Stimulated activated CD8-positive, alpha-beta memory T cell treated with anti-CD3 and anti-CD28 coated beads, Interleukin-15, amount 100 ng/mL, for 48 hours (primary cell): ENCODE results near the gene CHAF1B.
A peak's percentile ranks its signal among the peaks of the same experiment; 100 is the strongest.
"Not testable (repeated sequence)": the region's sequence is repeated elsewhere in the genome, so short reads cannot be mapped to it uniquely, and the experiment has no call there.

ENCODE experiments used
- DNase-seq, 2 donors: peaks; one replicate each; pipeline ENCODE4 v3.0.0-alpha.2; 2020; ENCODE audit warnings: low read depth in 2 of 2

CHAF1B gene

DNA sequence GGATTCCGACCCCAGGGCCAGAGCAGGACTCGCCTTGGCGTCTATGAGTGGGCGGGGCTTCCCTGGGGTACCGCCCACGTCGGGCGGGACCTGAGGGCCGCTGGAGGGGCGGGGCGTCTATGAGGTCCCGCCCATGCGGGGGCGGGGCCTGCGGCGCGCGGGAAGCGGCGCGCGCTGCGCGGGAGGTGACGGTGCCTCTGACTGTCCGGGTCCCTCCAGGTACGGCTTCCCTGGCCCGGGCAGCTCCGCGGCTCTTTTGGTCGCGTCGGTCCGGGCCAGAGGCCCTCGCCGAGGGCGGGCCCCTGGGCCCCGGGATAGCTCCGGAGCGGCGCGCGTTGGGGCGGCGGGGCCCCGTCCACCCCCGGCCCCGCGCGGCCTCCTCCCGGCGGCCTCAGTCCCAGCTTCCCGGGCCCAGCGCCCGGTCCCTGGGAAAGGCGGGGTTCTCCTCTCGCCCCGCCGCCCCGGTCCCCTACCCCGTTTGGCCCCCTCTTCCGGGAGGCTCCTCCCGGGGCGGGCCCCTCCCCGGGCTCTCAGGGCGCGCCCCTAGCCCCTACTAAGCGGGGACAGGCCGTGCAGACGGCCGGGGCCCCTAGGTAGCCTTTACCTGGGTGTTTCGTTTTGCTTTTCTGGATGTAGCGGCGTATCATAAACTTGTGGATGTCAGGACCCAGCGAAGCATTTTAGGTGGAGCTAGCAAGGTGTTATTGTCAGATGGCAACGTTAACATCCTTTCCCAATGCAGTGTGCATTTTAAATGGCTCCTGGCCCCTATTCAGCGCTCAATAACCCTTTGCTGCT is at the start of gene CHAF1B:
Gene CHAF1B (plus strand): TSS at position 160 of the 798 bp plus-strand sequence. CDS start 745 bp downstream, outside the sequence.
- peak; percentile 70 to 75 for DNase-seq

DNA sequence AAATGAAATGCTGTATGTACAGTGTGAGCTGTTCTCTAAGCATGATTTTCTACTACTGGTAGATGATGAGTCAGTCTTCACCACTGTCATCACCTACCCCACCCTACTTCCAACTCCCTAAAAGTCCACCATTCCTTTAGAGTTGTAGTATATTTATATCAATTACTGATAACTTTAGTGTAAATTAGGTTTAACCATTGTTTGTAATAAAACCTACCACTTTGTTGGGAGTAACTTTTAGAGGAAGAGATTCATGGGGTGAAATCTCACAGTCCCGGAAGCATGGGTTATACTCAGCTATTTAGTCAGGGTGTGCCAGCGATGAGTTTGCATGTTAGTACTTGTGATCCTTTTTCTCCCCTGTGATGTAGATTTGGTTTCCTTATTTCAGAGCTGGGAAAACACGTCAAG is 48.1 kb upstream of the CHAF1B start:
- DNase-seq, result no peak

DNA sequence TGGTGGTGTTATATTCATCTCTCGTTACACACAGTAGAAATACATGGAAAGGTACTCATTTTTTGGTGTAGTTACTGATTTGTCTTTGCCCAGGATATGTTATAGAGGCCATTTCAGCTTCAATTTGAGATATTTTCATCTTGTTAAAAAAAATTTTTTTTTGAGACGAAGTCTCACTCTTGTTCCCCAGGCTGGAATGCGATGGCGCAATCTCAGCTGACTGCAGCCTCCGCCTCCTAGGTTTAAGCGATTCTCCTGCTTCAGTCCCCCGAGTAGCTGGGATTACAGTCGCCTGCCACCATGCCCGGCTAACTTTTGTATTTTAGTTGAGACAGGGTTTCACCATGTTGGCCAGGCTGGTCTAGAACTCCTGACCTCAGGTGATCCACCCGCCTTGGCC is 46.2 kb upstream of the CHAF1B start:
- no peak for DNase-seq

DNA sequence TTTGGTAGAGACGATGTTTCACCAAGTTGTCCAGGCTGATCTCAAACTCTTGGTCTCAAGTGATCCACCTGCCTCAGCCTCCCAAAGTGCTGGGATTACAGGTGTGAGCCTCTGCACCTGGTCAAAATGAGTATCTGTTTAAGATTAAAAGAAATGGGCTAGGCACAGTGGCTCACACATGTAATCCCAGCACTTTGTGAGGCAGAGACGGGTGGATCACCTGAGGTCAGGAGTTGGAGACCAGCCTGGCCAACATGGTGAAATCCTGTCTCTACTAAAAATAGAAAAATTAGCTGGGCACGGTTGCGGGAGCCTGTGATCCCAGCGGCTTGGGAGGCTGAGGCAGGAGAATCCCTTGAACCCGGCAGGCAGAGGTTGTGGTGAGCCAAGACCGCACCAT is 42.6 kb upstream of the CHAF1B start:
- not testable (repeated sequence) for DNase-seq

DNA sequence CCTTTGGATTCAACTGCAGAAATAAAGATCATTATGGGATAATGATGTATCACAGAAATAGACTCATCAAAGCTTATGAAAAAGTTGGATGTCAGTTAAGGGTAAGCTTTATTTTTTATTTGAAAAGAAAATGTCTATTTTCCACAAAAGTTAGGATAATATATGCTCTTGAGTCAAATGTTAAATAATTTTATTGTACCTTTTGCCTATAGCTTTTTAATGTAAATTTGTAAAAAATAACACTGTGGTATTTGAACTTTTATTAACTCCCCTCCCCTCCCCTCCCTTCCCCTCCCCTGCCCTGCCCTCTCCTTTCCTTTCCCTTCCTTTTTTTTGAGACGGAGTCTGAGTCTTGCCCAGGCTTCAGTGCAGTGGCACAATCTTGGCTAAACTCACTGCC is 40.3 kb upstream of the CHAF1B start:
- DNase-seq, result no peak

DNA sequence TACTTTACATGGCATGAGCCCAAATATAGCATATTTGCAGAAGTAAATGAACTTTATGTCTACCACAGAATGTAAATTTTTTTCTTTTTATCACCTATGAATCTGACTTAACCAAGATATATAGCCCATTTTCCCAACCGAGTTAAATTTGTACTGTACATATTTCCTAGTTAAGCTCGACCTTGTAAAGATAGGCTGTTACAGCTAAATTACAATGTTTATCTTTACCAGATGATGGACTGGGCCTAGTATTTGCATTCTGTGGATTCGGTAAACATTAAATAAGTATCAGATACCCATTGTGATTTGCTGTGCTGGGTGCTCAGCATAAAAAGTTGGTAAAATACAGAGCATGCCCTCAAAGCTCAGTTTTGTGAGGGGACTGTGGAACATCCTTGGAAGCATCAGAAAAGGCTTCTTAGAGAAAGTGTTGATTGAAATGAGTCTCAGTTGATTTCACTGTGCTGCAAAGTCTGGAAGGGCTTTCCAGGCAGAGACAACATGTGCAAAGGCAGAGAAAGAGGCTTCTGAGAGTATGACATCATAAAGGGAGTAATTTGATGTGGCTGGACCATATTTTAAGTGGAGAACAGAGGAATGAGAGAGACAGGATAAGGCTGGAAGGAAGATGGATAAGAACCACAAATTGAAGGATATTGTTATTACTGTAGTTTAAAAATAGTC is 37.8 kb upstream of the CHAF1B start:
- no peak for DNase-seq

DNA sequence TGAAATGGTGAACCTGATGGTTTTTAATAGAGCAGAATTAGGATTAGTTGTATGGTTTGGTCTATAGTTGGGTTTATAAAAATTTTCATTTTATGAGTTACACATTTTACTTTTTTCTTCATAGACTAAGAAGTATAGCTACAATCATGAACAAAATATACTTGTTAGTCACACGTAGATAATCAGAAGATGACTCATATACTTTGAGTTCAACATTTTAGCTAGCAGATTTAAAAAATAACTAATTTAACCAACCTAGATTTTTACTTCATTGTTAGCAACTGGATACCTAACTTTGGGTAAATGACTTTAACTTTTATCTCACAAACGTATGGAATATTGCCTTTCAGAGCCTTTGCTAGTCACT is 37.2 kb upstream of the CHAF1B start:
- DNase-seq, result no peak

DNA sequence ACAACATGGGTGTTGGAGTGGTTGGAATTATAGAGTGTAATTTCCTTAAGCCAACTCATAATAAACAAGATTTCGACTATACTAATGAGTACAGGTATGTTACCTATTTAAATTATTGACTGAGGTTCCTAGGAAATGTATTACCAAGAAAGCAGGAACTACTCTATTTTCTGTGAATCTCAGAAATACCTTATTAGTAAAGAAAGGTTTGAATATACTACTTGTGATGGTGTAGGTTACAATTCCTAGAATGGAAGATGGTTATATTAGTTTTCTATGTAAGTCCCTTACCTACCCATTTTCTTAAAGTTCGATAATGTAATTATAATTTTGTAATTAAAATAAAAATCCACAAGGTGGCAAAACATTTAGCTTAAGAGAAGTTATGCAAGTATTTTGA is 35.9 kb upstream of the CHAF1B start:
- no peak for DNase-seq

DNA sequence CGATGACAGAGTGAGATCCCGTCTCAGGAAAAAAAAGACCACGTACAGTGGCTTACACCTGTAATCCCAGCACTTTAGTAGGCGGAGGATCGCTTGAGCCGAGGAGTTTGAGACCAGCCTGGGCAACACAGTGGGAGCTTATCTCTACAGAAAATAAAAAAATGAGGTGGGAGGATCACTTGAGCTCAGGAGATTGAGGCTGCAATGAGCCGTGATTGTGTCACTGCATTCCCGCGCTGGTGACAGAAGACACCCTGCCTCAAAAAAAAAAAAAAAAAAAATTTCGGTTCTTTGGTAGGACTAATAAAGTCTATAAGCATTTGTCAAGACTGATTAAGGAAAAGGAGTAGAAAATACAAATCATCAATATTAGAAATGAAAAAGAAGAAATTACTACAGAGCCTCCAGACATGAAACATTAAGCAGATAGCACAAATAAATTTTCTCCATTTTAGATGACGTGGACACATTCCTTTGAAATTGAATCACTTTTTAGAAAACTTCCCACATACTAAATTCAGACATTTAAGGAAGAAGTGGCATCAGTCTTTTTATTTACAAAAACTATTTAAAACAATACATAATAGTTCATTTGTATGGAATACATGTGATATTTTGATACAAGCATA is 34.8 kb upstream of the CHAF1B start:
- DNase-seq, result no peak

DNA sequence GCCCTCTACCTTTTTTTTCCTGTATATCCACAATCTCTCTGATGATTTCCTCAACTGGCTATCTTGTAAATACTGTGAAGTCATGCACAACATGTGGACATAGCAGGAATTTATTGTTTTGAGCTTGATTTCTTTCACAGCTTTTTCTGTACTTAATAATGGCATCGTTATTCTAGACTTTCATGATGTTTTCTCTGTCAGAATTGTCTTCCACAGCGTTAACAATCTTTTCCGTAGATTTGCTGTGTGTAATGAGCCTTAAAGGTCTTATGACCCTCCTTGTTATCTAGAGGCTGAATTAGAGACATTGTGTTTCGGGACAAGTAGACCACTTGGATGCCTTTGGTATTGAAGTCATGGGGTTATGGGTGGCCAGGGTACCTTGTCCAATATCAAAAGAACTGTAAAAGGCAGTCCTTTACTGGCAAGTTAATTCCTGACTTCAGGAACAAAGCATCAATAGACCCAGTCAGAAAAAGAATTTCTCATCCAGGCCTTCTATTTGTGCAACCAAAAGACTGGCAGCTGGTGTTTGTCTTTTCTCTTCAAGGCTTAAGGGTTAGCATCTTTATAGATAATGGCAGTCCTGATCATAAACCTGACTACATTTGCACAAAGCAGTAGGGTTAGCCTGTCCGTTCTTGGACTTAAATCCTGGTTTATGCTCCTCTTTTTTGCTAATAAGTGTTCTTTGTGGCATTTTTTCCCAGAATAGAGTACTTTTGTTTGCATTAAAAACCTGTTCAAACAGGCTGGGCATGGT is 30.1 kb upstream of the CHAF1B start:
- no peak for DNase-seq

DNA sequence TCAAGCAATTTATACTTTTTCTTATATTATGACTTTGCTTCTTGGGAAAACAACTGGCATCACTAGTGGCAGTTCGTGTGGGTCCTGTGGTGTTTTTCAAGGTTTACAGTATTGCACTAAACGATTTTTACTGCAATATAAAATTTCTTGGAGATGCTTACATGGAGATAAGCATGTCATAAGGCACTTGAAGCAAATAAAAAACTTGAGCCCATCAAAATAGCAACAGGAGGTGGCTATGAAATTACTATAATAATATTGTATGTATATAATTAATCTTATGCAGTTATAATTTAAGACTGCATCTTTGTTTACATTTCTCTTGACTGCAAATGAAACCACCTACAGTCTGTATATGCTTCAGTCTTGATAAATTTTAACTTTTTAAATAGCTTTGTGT is 29.3 kb upstream of the CHAF1B start:
- no peak for DNase-seq

DNA sequence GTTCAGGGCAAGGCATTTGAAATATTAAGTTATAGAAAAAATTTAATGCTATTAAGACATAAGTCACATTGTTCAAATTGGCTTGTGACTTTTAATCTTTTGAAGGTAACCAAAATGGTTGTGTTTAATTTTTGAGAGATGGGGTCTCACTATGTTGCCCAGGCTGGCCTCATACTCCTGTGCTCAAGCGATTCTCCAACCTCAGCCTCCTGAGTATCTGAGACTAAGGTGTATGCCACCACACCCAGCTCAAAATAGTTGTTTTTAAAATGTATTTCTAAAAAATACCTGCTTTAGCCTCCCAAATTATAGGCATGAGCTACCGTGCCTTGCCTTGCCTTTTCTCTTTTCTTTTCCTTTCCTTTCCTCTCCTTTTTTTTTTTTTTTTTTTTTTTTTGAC is 26.0 kb upstream of the CHAF1B start:
- no peak for DNase-seq

DNA sequence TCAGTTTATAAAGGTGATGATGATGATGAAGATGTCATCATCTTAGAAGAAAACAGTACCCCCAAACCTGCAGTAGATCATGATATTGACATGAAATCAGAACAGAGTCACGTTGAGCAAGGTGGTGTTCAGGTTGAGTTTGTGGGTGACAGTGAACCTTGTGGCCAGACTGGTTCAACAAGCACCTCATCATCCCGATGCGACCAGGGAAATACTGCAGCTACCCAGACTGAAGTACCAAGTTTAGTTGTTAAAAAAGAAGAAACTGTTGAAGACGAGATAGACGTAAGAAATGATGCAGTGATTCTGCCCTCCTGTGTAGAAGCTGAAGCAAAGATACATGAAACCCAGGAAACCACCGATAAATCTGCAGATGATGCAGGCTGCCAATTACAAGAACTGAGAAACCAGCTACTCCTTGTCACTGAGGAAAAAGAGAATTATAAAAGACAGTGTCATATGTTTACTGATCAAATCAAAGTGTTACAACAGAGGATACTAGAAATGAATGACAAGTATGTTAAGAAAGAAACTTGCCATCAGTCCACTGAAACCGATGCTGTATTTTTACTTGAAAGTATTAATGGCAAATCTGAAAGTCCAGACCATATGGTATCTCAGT is 16.0 kb upstream of the CHAF1B start:
- DNase-seq, result no peak

DNA sequence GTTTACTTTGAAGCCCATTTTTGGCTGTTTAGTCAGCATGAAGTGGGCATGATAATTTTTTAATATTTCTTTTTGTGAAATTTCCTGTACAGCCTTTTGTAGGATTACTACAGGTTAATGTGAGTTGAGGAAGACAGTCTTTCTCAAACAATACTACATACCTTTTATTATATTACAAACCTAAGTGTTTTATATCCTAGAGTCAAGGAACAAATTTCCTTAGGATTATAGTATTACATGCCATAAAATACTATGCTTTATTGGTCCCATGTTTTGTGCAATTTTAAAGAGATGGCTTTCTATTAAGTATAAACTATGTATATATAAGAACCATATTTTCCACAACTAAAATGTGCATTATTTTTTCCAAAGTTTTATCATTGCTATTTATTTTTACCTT is 9.2 kb upstream of the CHAF1B start:
- no peak for DNase-seq

DNA sequence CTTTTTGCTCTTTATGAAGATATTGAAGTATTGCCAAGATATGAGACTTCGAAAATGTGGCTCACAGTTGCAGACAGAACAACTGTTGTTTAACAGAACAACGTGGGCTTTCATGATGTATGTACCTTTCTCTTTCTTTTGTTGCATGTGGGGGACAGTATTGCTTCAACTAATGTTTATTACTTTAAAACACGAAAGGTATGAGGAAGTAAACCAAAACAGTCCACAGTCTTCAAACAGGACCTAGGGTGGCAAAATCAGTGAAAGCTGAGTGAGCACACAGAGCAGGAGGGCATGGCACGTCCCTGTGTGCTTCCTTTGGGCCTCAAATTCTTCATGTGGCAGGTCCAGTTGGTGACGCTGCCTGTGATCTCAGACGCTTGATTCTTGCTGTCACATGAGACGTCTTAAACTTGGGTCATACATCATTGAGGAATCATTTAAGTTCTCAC is 7.8 kb upstream of the CHAF1B start:
- DNase-seq, result no peak

DNA sequence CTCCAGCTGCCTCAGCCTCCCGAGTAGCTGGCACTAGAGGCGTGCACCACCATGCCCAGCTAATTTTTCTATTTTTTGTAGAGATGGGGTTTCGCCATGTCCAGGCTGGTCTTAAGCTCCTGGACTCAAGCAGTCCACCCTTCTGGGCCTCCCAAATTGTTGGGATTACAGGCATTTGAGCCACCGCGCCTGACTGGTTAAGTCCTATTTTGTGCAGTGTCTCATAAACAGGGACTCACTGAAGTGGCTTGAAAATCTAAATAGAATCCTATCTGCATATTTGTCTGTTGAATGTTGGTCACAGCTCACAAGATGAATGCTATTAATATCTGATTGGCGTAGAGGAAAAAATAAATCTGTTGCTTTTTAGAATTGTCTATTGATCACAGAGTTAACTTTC is 5.9 kb upstream of the CHAF1B start:
- DNase-seq, result no peak

DNA sequence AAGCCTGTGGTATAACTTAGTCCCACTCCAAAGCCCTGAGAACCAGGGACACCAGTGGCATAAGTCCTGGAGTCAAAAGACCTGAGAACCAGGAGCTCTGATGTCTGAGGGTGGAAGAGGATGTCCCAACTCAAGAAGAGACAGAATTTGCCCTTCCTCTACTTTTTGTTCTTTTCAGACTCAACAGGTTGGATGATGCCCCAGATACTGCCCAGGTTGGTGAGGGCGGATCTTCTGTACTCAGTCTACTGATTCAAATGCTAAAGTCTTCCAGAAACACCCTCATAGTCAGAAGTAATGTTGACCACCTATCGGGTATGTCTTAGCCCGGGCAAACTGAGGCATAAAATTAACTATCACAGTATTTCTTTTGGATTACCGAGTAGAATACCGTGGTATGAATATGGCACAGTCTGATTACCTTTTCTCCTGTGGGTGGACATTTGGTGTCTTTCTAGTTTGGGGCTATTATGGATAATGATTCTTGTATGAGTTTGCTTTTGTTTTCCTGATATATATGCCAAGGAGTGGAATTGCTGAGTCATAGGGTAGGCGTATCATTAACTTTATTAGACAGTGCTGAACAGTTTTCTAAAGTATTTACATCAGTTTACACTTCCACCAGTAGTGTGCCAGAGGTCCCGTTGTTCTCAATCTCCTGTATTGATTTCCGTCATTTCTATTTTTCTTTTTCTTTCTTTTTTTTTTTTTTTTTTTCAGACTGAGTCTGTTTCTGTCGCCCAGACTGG is 3.2 kb upstream of the CHAF1B start:
- DNase-seq, result no peak

DNA sequence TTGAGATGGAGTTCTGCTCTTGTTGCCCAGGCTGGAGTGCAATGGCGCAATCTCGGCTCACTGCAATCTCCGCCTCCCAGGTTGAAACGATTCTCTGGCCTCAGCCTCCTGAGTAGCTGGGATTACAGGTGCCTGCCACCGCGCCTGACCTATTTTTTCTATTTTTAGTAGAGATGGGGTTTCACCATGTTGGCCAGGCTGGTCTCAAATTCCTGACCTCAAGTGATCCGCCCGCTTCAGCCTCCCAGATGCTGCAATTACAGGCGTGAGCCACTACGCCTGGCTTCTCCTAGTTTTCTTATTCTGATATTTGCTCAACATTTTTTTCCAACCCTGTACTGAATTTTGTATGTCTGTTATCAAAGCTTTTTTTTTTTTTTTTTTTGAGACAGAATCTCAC is 2.5 kb upstream of the CHAF1B start:
- not testable (repeated sequence) for DNase-seq

DNA sequence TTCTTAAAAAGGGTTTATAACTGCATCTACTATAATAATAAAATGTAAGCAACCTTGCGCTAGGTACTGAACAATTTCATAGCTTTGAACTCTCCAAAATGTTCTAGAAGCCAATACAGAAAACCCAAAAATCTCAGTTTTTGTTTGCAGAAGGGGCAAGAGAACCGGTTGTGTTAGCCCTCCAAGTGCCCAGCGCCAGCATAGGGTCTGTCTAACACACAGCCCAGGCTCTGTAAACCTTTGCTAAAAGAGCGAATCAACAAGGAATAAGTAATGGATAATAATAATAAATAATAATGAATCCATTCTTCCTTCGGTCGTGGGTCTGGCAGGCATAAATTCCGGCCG is 333 bp upstream of the CHAF1B start:
- no peak for DNase-seq

DNA sequence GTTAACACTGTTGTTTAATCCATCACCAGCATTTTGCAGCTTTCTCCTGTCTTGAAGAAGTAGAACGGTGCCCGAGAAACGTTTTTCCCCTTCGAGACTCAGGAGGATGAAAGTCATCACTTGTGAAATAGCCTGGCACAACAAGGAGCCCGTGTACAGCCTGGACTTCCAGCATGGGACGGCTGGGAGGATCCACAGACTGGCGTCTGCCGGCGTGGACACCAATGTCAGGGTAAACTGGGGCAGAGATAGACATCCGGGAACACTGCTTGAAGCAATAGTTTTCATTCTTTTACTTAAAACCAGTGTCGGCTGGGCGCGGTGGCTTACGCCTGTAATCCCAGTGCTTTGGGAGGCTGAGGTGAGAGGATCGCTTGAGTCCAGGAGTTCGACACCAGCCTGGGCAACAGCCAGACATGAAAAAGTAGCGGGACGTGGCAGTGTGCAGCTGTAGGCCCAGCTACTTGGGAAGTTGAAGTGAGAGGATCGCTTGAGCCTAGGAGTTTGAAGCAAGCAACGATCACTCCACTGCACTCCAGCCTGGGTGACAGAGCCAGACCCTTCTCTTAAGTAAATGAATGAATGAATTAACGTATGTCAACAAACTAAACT is 945 bp downstream of the CHAF1B start:
- DNase-seq, result no peak

DNA sequence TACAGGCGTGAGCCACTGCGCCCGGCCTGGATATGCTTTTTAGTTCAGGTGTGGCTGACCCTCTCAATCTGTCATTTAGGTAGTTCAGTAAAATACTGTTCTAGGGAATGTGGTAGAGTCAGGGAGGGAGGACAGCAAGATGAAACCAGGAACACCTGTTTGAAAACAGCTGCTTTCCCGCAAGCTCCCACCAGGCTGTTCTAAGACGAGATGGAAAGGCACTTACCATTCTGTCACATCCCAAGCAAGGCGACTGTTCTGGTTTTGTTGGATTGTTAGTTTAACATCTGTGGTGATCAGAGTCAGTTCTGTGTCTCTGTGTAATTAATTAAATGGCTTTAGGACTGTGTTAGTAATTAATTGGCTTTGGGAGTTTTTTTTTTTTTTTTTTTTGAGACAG is 2.9 kb downstream of the CHAF1B start:
- no peak for DNase-seq
